SK-N-SH treated with all-trans-retinoic acid at 6 μM for 48 hours (cell line): Measurements from ENCODE around the gene KCNA5.

ENCODE experiments used
- ATAC-seq: fragments of 200-7000 bp; cut with Tn5 transposase; 3 replicates; pipeline ENCODE4 v1.9.1; 2020; ENCODE audit warnings: mild to moderate bottlenecking, moderate library complexity
- ARNTL ChIP-seq: fragments of 450-650 bp; formaldehyde crosslinking; IDR thresholded peaks from 2 replicates; pipeline ENCODE4 v1.5.0; 2020; ENCODE audit warnings: low read depth, mild to moderate bottlenecking, moderate library complexity, borderline replicate concordance
- BACH2 ChIP-seq: fragments of 250-450 bp; sonication (Bioruptor Pico); IDR thresholded peaks from 2 replicates; pipeline ENCODE4 v1.9.0; 2021; ENCODE audit warnings: mild to moderate bottlenecking, borderline replicate concordance
- CSDC2 ChIP-seq: fragments of 250-450 bp; sonication (Bioruptor Pico); IDR thresholded peaks from 2 replicates; pipeline ENCODE4 v1.5.0; 2020; ENCODE audit warnings: mild to moderate bottlenecking, moderate library complexity
- ESRRG ChIP-seq: fragments of 250-450 bp; sonication (Bioruptor Pico); IDR thresholded peaks from 2 replicates; pipeline ENCODE4 v1.6.1; 2021; ENCODE audit warnings: mild to moderate bottlenecking
- GLIS3 ChIP-seq: fragments of 250-450 bp; sonication (Bioruptor Pico); IDR thresholded peaks from 2 replicates; pipeline ENCODE4 v1.5.0; 2020; ENCODE audit warnings: mild to moderate bottlenecking, moderate library complexity
- ISL1 ChIP-seq: fragments of 250-450 bp; sonication (Bioruptor Pico); IDR thresholded peaks from 2 replicates; pipeline ENCODE4 v2.1.2; 2022; ENCODE audit warnings: mild to moderate bottlenecking, moderate library complexity
- OSR1 ChIP-seq: fragments of 250-450 bp; sonication (Bioruptor Pico); IDR thresholded peaks from 2 replicates; pipeline ENCODE4 v1.8.0; 2022; ENCODE audit warnings: moderate library complexity, mild to moderate bottlenecking, inconsistent platforms
- POU6F1 ChIP-seq: fragments of 250-450 bp; sonication (Bioruptor Pico); IDR thresholded peaks from 2 replicates; pipeline ENCODE4 v1.8.0; 2021; ENCODE audit warnings: low read depth, mild to moderate bottlenecking, moderate library complexity, borderline replicate concordance
- PPARA ChIP-seq: fragments of 250-450 bp; sonication (Bioruptor Pico); IDR thresholded peaks from 2 replicates; pipeline ENCODE4 v1.5.0; 2020; ENCODE audit warnings: mild to moderate bottlenecking, borderline replicate concordance
- RARB ChIP-seq: fragments of 250-450 bp; sonication (Bioruptor Pico); IDR thresholded peaks from 2 replicates; pipeline ENCODE4 v1.8.0; 2021; ENCODE audit warnings: mild to moderate bottlenecking, moderate library complexity
- SNAI2 ChIP-seq: fragments of 250-450 bp; sonication (Bioruptor Pico); IDR thresholded peaks from 2 replicates; pipeline ENCODE4 v1.5.0; 2020; ENCODE audit warnings: mild to moderate bottlenecking, moderate library complexity
- TCF4 ChIP-seq: fragments of 250-450 bp; sonication (Bioruptor Pico); IDR thresholded peaks from 2 replicates; pipeline ENCODE4 v1.8.0; 2021; ENCODE audit warnings: mild to moderate bottlenecking, moderate library complexity, borderline replicate concordance
- TOX ChIP-seq: fragments of 250-450 bp; sonication (Bioruptor Pico); IDR thresholded peaks from 2 replicates; pipeline ENCODE4 v1.8.0; 2021; ENCODE audit warnings: mild to moderate bottlenecking, moderate library complexity, borderline replicate concordance
- ZC3H10 ChIP-seq: fragments of 250-450 bp; sonication (Bioruptor Pico); IDR thresholded peaks from 2 replicates; pipeline ENCODE4 v1.5.1; 2021; ENCODE audit warnings: mild to moderate bottlenecking, moderate library complexity
- ZFP3 ChIP-seq: fragments of 250-450 bp; sonication (Bioruptor Pico); IDR thresholded peaks from 2 replicates; pipeline ENCODE4 v1.5.0; 2020; ENCODE audit warnings: mild to moderate bottlenecking, moderate library complexity
- ZFP30 ChIP-seq: fragments of 450-650 bp; formaldehyde crosslinking; IDR thresholded peaks from 2 replicates; pipeline ENCODE4 v1.5.0; 2022; ENCODE audit warnings: mild to moderate bottlenecking, moderate library complexity
- ZNF565 ChIP-seq: fragments of 450-650 bp; formaldehyde crosslinking; conservative IDR thresholded peaks from 2 replicates; pipeline ENCODE4 v1.5.0; 2020; ENCODE audit warnings: low read depth, mild to moderate bottlenecking, moderate library complexity
- ZNF70 ChIP-seq: fragments of 450-650 bp; formaldehyde crosslinking; IDR thresholded peaks from 2 replicates; pipeline ENCODE4 v1.5.0; 2020; ENCODE audit warnings: mild to moderate bottlenecking, moderate library complexity
- ZNF8 ChIP-seq: fragments of 450-650 bp; formaldehyde crosslinking; IDR thresholded peaks from 2 replicates; pipeline ENCODE4 v1.5.0; 2020; ENCODE audit warnings: mild to moderate bottlenecking, moderate library complexity
- TF ChIP-seq, protein P1 (sequence below): fragments of 250-450 bp; sonication (Bioruptor Pico); IDR thresholded peaks from 2 replicates; pipeline ENCODE4 v1.5.1; 2021; ENCODE audit warnings: mild to moderate bottlenecking, moderate library complexity
- TF ChIP-seq, protein P2 (sequence below): fragments of 250-450 bp; sonication (Bioruptor Pico); IDR thresholded peaks from 2 replicates; pipeline ENCODE4 v1.8.0; 2020; ENCODE audit warnings: mild to moderate bottlenecking, moderate library complexity, borderline replicate concordance
- TF ChIP-seq, protein P3 (sequence below): fragments of 250-450 bp; sonication (Bioruptor Pico); IDR thresholded peaks from 2 replicates; pipeline ENCODE4 v1.5.0; 2020; ENCODE audit warnings: mild to moderate bottlenecking, moderate library complexity
- TF ChIP-seq, protein P4 (sequence below): fragments of 250-450 bp; sonication (Bioruptor Pico); IDR thresholded peaks from 2 replicates; pipeline ENCODE4 v1.5.1; 2020; ENCODE audit warnings: low read depth, mild to moderate bottlenecking, moderate library complexity

Gene KCNA5

DNA sequence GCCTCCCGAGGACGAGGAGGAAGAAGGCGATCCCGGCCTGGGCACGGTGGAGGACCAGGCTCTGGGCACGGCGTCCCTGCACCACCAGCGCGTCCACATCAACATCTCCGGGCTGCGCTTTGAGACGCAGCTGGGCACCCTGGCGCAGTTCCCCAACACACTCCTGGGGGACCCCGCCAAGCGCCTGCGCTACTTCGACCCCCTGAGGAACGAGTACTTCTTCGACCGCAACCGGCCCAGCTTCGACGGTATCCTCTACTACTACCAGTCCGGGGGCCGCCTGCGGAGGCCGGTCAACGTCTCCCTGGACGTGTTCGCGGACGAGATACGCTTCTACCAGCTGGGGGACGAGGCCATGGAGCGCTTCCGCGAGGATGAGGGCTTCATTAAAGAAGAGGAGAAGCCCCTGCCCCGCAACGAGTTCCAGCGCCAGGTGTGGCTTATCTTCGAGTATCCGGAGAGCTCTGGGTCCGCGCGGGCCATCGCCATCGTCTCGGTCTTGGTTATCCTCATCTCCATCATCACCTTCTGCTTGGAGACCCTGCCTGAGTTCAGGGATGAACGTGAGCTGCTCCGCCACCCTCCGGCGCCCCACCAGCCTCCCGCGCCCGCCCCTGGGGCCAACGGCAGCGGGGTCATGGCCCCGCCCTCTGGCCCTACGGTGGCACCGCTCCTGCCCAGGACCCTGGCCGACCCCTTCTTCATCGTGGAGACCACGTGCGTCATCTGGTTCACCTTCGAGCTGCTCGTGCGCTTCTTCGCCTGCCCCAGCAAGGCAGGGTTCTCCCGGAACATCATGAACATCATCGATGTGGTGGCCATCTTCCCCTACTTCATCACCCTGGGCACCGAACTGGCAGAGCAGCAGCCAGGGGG, 979 bp downstream of the KCNA5 start:
- no peak for ATAC-seq
- TF ChIP-seq SNAI2 (no peak), TCF4 (no peak), TOX (CRISPR knock-in tag) (no peak), PPARA (CRISPR knock-in tag) (no peak), ZFP3 (CRISPR knock-in tag) (no peak), ZNF70 (CRISPR knock-in tag) (no peak), ESRRG (CRISPR knock-in tag) (no peak), ISL1 (CRISPR knock-in tag) (no peak), POU6F1 (CRISPR knock-in tag) (no peak), ZC3H10 (CRISPR knock-in tag) (no peak), CSDC2 (CRISPR knock-in tag) (no peak), RARB (CRISPR knock-in tag) (no peak), ZNF565 (CRISPR knock-in tag) (no peak), ARNTL (no peak), GLIS3 (CRISPR knock-in tag) (no peak), ZNF8 (no peak)
- TF ChIP-seq, protein P1, sequence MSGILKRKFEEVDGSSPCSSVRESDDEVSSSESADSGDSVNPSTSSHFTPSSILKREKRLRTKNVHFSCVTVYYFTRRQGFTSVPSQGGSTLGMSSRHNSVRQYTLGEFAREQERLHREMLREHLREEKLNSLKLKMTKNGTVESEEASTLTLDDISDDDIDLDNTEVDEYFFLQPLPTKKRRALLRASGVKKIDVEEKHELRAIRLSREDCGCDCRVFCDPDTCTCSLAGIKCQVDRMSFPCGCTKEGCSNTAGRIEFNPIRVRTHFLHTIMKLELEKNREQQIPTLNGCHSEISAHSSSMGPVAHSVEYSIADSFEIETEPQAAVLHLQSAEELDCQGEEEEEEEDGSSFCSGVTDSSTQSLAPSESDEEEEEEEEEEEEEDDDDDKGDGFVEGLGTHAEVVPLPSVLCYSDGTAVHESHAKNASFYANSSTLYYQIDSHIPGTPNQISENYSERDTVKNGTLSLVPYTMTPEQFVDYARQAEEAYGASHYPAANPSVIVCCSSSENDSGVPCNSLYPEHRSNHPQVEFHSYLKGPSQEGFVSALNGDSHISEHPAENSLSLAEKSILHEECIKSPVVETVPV (CRISPR knock-in tag): no peak
- TF ChIP-seq, protein P2, sequence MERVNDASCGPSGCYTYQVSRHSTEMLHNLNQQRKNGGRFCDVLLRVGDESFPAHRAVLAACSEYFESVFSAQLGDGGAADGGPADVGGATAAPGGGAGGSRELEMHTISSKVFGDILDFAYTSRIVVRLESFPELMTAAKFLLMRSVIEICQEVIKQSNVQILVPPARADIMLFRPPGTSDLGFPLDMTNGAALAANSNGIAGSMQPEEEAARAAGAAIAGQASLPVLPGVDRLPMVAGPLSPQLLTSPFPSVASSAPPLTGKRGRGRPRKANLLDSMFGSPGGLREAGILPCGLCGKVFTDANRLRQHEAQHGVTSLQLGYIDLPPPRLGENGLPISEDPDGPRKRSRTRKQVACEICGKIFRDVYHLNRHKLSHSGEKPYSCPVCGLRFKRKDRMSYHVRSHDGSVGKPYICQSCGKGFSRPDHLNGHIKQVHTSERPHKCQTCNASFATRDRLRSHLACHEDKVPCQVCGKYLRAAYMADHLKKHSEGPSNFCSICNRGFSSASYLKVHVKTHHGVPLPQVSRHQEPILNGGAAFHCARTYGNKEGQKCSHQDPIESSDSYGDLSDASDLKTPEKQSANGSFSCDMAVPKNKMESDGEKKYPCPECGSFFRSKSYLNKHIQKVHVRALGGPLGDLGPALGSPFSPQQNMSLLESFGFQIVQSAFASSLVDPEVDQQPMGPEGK (CRISPR knock-in tag): no peak
- TF ChIP-seq, protein P3, sequence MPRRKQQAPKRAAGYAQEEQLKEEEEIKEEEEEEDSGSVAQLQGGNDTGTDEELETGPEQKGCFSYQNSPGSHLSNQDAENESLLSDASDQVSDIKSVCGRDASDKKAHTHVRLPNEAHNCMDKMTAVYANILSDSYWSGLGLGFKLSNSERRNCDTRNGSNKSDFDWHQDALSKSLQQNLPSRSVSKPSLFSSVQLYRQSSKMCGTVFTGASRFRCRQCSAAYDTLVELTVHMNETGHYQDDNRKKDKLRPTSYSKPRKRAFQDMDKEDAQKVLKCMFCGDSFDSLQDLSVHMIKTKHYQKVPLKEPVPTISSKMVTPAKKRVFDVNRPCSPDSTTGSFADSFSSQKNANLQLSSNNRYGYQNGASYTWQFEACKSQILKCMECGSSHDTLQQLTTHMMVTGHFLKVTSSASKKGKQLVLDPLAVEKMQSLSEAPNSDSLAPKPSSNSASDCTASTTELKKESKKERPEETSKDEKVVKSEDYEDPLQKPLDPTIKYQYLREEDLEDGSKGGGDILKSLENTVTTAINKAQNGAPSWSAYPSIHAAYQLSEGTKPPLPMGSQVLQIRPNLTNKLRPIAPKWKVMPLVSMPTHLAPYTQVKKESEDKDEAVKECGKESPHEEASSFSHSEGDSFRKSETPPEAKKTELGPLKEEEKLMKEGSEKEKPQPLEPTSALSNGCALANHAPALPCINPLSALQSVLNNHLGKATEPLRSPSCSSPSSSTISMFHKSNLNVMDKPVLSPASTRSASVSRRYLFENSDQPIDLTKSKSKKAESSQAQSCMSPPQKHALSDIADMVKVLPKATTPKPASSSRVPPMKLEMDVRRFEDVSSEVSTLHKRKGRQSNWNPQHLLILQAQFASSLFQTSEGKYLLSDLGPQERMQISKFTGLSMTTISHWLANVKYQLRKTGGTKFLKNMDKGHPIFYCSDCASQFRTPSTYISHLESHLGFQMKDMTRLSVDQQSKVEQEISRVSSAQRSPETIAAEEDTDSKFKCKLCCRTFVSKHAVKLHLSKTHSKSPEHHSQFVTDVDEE (CRISPR knock-in tag): no peak

DNA sequence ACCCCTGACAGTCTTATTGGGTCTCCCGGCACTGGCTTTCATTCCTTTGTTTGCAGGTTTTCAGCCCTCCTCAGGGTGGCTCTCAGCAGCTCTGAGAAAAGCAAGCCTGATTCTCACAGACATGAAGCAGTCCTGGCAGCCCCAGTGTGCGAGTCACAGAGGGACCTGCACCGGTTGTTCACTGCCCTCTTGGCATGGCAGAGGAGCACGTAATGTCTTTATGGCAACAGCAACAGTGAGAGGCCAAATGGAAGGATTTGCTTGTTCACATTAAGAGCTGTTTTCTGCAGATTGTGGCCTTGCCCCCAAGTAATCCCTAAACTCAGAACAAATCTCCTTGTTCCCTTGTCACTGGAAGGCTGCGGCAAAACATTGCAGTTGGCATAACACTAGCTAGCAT, 3.4 kb downstream of the KCNA5 start:
- no peak for TF ChIP-seq ARNTL
- TF ChIP-seq, protein P1 (CRISPR knock-in tag): no peak
- no peak for ATAC-seq

GRCh38 chr12:5047729-5048128, 4.0 kb downstream of the KCNA5 start:
- no peak for ATAC-seq
- TF ChIP-seq PPARA (CRISPR knock-in tag) (no peak), ZFP30 (CRISPR knock-in tag) (no peak), OSR1 (CRISPR knock-in tag) (no peak), ZNF8 (no peak), BACH2 (CRISPR knock-in tag) (no peak), CSDC2 (CRISPR knock-in tag) (no peak), SNAI2 (no peak), ISL1 (CRISPR knock-in tag) (no peak), ESRRG (CRISPR knock-in tag) (no peak), ZNF70 (CRISPR knock-in tag) (no peak)
- TF ChIP-seq, protein P4, sequence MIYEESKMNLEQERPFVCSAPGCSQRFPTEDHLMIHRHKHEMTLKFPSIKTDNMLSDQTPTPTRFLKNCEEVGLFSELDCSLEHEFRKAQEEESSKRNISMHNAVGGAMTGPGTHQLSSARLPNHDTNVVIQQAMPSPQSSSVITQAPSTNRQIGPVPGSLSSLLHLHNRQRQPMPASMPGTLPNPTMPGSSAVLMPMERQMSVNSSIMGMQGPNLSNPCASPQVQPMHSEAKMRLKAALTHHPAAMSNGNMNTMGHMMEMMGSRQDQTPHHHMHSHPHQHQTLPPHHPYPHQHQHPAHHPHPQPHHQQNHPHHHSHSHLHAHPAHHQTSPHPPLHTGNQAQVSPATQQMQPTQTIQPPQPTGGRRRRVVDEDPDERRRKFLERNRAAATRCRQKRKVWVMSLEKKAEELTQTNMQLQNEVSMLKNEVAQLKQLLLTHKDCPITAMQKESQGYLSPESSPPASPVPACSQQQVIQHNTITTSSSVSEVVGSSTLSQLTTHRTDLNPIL (CRISPR knock-in tag): no peak
- TF ChIP-seq, protein P1 (CRISPR knock-in tag): no peak
- TF ChIP-seq, protein P2 (CRISPR knock-in tag): no peak
